ENCODE results near the gene SCGB1A1. TPM values are rescaled to one million over a fixed set of nuclear protein-coding genes. Genes with fewer than 3 reads are reported as not detected.

The SCGB1A1 gene
- polyA plus RNA-seq, 3 donors, result not detected

- H3K4me3 Mint-ChIP-seq, result no peak overlapping the region
- intact Hi-C loops (cut with micrococcal nuclease), result no loop called here
- no peaks in the 10 kb centered on the region for H3K36me3 Mint-ChIP-seq
- peak overlapping the region; percentile 76 to 89 (median 79) for H3K27ac Mint-ChIP-seq
- H3K9me3 ChIP-seq (replicated peaks in 1 of 2; ENCODE audit: control insufficient read depth in 1 of 2, insufficient read depth in 1 of 2, low read length in 2 of 2), result no peaks in the 10 kb centered on the region
- no peaks in the 10 kb centered on the region for H3K36me3 ChIP-seq (replicated peaks in 1 of 2; ENCODE audit: control insufficient read depth in 1 of 2, insufficient read depth in 2 of 2, low read length in 2 of 2)
- H3K4me1 Mint-ChIP-seq, result peaks cover 64% of the 10 kb centered on the region
- H3K27me3 ChIP-seq (ENCODE audit: control insufficient read depth in 2 of 2, insufficient read depth in 2 of 2, low read length in 2 of 2), result no peaks in the 10 kb centered on the region
- no peaks in the 10 kb centered on the region for H4K20me1 ChIP-seq (ENCODE audit: insufficient read depth, low read length)
- H3K79me2 ChIP-seq (ENCODE audit: insufficient read depth, low read length), result no peaks in the 10 kb centered on the region
- TF ChIP-seq, protein P1, sequence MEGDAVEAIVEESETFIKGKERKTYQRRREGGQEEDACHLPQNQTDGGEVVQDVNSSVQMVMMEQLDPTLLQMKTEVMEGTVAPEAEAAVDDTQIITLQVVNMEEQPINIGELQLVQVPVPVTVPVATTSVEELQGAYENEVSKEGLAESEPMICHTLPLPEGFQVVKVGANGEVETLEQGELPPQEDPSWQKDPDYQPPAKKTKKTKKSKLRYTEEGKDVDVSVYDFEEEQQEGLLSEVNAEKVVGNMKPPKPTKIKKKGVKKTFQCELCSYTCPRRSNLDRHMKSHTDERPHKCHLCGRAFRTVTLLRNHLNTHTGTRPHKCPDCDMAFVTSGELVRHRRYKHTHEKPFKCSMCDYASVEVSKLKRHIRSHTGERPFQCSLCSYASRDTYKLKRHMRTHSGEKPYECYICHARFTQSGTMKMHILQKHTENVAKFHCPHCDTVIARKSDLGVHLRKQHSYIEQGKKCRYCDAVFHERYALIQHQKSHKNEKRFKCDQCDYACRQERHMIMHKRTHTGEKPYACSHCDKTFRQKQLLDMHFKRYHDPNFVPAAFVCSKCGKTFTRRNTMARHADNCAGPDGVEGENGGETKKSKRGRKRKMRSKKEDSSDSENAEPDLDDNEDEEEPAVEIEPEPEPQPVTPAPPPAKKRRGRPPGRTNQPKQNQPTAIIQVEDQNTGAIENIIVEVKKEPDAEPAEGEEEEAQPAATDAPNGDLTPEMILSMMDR (IDR thresholded peaks at IDR 0.05), result no peak
- peak in 1 of 3 donors; percentile 48 for DNase-seq
- H3K4me2 ChIP-seq (replicated peaks; ENCODE audit: extremely low read depth, low read length, poor library complexity, severe bottlenecking), result peak overlapping the region; percentile 38
- H3K27me3 Mint-ChIP-seq (ENCODE audit: low read depth in 3 of 3), result peaks cover 0 to 2% (median 0%) of the 10 kb centered on the region in 3 donors
- H3K27ac ChIP-seq (ENCODE audit: low read depth in 1 of 2, low read length in 2 of 2), result peak overlapping the region; percentile 64 to 96
- 0% methylated on average over 2 of the region's 5 CpGs for WGBS (ENCODE audit: insufficient coverage)
- H3K4me3 ChIP-seq (replicated peaks in 1 of 3; ENCODE audit: low read depth in 2 of 3, low read length in 3 of 3), result peak overlapping the region in 1 of 3 experiments; percentile 13
- peaks cover 67 to 80% of the 10 kb centered on the region in 2 donors for H3K4me1 ChIP-seq (ENCODE audit: control insufficient read depth in 1 of 2, insufficient read depth in 2 of 2, low read length in 2 of 2)
- peak overlapping the region; percentile 65 for H2AFZ ChIP-seq (ENCODE audit: insufficient read depth, low read depth, low read length, poor library complexity, severe bottlenecking)
- H3K9me3 Mint-ChIP-seq, result peaks cover 0 to 3% (median 0%) of the 10 kb centered on the region in 7 donors
- H3K9ac ChIP-seq (ENCODE audit: insufficient read depth, low read length, poor library complexity, severe bottlenecking), result no peak overlapping the region
Measured at GRCh38 chr11:62435846-62436660, 17.2 kb downstream of the SCGB1A1 start.

DNA sequence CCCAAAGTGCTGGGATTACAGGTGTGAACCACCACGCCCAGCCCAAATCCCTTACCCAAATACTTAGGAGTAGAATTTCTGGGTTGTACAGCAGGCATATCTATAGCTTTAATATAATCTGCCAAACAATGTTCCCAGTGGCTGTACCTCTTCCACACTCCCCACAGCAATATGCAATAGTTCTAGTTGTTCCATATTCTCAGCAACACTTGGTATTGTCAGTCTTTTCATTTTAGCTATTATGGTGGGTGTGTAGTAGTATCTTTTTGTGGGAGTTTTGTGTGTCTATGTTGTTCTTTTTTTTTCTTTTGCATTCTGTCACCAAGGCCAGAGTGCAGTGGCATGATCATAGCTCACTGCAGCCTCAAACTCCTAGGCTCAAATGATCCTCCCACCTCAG lies 18.8 kb downstream of the SCGB1A1 start:
- no CpG with 5 or more reads among the region's 1 CpG for WGBS (ENCODE audit: insufficient coverage)
- H3K36me3 ChIP-seq (replicated peaks in 1 of 2; ENCODE audit: control insufficient read depth in 1 of 2, insufficient read depth in 2 of 2, low read length in 2 of 2), result no peaks in the 10 kb centered on the region
- no peaks in the 10 kb centered on the region for H3K79me2 ChIP-seq (ENCODE audit: insufficient read depth, low read length)
- no peak overlapping the region for H3K4me3 Mint-ChIP-seq
- no peak overlapping the region for H2AFZ ChIP-seq (ENCODE audit: insufficient read depth, low read depth, low read length, poor library complexity, severe bottlenecking)
- H3K27me3 Mint-ChIP-seq (ENCODE audit: low read depth in 3 of 3), result peaks cover 0 to 2% (median 0%) of the 10 kb centered on the region in 3 donors
- no peak for DNase-seq
- intact Hi-C loops (cut with micrococcal nuclease), result no loop called here
- H3K9ac ChIP-seq (ENCODE audit: insufficient read depth, low read length, poor library complexity, severe bottlenecking), result no peak overlapping the region
- H3K4me1 ChIP-seq (ENCODE audit: control insufficient read depth in 1 of 2, insufficient read depth in 2 of 2, low read length in 2 of 2), result peaks cover 57 to 73% of the 10 kb centered on the region in 2 donors
- no peak overlapping the region for H3K27ac Mint-ChIP-seq
- H3K27ac ChIP-seq (ENCODE audit: low read depth in 1 of 2, low read length in 2 of 2), result no peak overlapping the region
- H4K20me1 ChIP-seq (ENCODE audit: insufficient read depth, low read length), result no peaks in the 10 kb centered on the region
- no peak overlapping the region for H3K4me2 ChIP-seq (replicated peaks; ENCODE audit: extremely low read depth, low read length, poor library complexity, severe bottlenecking)
- TF ChIP-seq, protein P1 (IDR thresholded peaks at IDR 0.05), result no peak
- peaks cover 56% of the 10 kb centered on the region for H3K4me1 Mint-ChIP-seq
- H3K27me3 ChIP-seq (ENCODE audit: control insufficient read depth in 2 of 2, insufficient read depth in 2 of 2, low read length in 2 of 2), result no peaks in the 10 kb centered on the region
- no peak overlapping the region for H3K4me3 ChIP-seq (replicated peaks in 1 of 3; ENCODE audit: low read depth in 2 of 3, low read length in 3 of 3)
- H3K9me3 Mint-ChIP-seq, result peaks cover 0 to 3% (median 0%) of the 10 kb centered on the region in 7 donors
- H3K9me3 ChIP-seq (replicated peaks in 1 of 2; ENCODE audit: control insufficient read depth in 1 of 2, insufficient read depth in 1 of 2, low read length in 2 of 2), result no peaks in the 10 kb centered on the region
- no peaks in the 10 kb centered on the region for H3K36me3 Mint-ChIP-seq
